Measurements from ENCODE around the gene IL17RD. TPM values are rescaled to one million over a fixed set of nuclear protein-coding genes. Genes with fewer than 3 reads are reported as not detected.

The IL17RD gene
- total and polyA plus RNA-seq, 12 donors, result 1.3 to 15.6 (median 4.9) TPM

GRCh38 chr3:57173687-57174086 lies 8.5 kb upstream of the IL17RD start:
- Histone ChIP-seq H3K9me3 (no peaks in the 10 kb centered on the region), H3K36me3 (no peaks in the 10 kb centered on the region), H3K27me3 (peaks cover 0 to 6% (median 0%) of the 10 kb centered on the region in 7 donors), H3K4me1 (peaks cover 0 to 15% (median 6%) of the 10 kb centered on the region in 9 donors), H3K27ac (no peak overlapping the region), H3K4me3 (no peak overlapping the region)
- ATAC-seq (no peak), DNase-seq (no peak)
- whole genome bisulfite sequencing, 2 donors, result 67 to 78% methylated on average over 2 of the region's 2 CpGs
- intact Hi-C loops (cut with DNase I), result loop anchor here in 6 of 10 donors (5.0 to 10.0 kb wide), 4 partner anchors 51 to 261 kb away; partner anchors contain the start of gene APPL1 (in 3 of the 6)
- no peak for TF ChIP-seq CTCF (IDR thresholded peaks at IDR 0.05)

GRCh38 chr3:57170946-57171345 lies 5.8 kb upstream of the IL17RD start:
- DNase-seq (no peak), ATAC-seq (no peak)
- intact Hi-C loops (cut with DNase I), result loop anchor here in 6 of 10 donors (5.0 to 10.0 kb wide), 4 partner anchors 54 to 264 kb away; partner anchors contain the start of gene APPL1 (in 3 of the 6)
- WGBS, 2 donors, result 98 to 100% methylated on average over 1 of the region's 1 CpG
- no peaks in the 10 kb centered on the region for H3K36me3 ChIP-seq
- H3K9me3 ChIP-seq, result no peaks in the 10 kb centered on the region
- peaks cover 0 to 27% (median 0%) of the 10 kb centered on the region in 7 donors for H3K27me3 ChIP-seq
- peaks cover 0 to 15% (median 6%) of the 10 kb centered on the region in 9 donors for H3K4me1 ChIP-seq
- TF ChIP-seq CTCF (IDR thresholded peaks at IDR 0.05), result no peak
- H3K27ac ChIP-seq, result no peak overlapping the region
- H3K4me3 ChIP-seq, result no peak overlapping the region

- WGBS, 2 donors, result 11 to 13% methylated on average over 40 of the region's 40 CpGs
- Histone ChIP-seq H3K4me1 (peaks cover 0 to 21% (median 8%) of the 10 kb centered on the region in 9 donors), H3K27ac (peak overlapping the region in 7 of 10 donors; percentile 42 to 73 (median 57)), H3K9me3 (no peaks in the 10 kb centered on the region), H3K4me3 (peak overlapping the region in 9 of 10 donors; percentile 34 to 77 (median 63)), H3K36me3 (no peaks in the 10 kb centered on the region), H3K27me3 (peaks cover 0 to 33% (median 0%) of the 10 kb centered on the region in 7 donors)
- DNase-seq (peak; percentile 76 to 77), ATAC-seq (peak; percentile 69 to 91 (median 83))
- intact Hi-C loops (cut with DNase I), result loop anchor here in 9 of 10 donors (5.0 to 10.0 kb wide), 6 partner anchors 43 to 265 kb away; partner anchors contain the start of gene APPL1 (in 8 of the 9)
- peak; percentile 74 to 92 (median 89) for TF ChIP-seq CTCF (IDR thresholded peaks at IDR 0.05)
Measured at GRCh38 chr3:57169872-57170623, 4.9 kb upstream of the IL17RD start.

- DNase-seq, result no peak
- no peak for ATAC-seq
- Histone ChIP-seq H3K9me3 (no peaks in the 10 kb centered on the region), H3K4me3 (no peak overlapping the region), H3K36me3 (no peaks in the 10 kb centered on the region), H3K4me1 (peaks cover 0 to 28% (median 15%) of the 10 kb centered on the region in 9 donors), H3K27ac (no peak overlapping the region), H3K27me3 (peaks cover 0 to 43% (median 0%) of the 10 kb centered on the region in 7 donors)
- intact Hi-C loops (cut with DNase I), result loop anchor here in 7 of 10 donors (5.0 to 10.0 kb wide), 5 partner anchors 42 to 67 kb away; partner anchors contain the start of gene APPL1 (in 5 of the 7)
- TF ChIP-seq CTCF (IDR thresholded peaks at IDR 0.05), result no peak
- 43 to 51% methylated on average over 3 of the region's 3 CpGs for WGBS, 2 donors
Measured at GRCh38 chr3:57169108-57169507, 4.0 kb upstream of the IL17RD start.

Measured in heart right ventricle (tissue), 16 donors.